ENCODE measurements around the gene ZXDB.

Gene ZXDB

GRCh38 chrX:57647020-57647419 is 55.2 kb downstream of the ZXDB start:
- Histone ChIP-seq H3K9ac (ENCODE audit: low read depth, low read length, poor library complexity, severe bottlenecking) (no peak overlapping the region), H4K20me1 (ENCODE audit: insufficient read depth, low read length, poor library complexity, severe bottlenecking) (no peaks in the 10 kb centered on the region), H3K27me3 (ENCODE audit: insufficient read depth, low read length, poor library complexity, severe bottlenecking) (no peaks in the 10 kb centered on the region), H3K79me2 (ENCODE audit: insufficient read depth, low read length) (no peaks in the 10 kb centered on the region), H3K9me3 (ENCODE audit: insufficient read depth, low read depth, low read length) (no peaks in the 10 kb centered on the region), H3K36me3 (ENCODE audit: insufficient read depth, low read length) (no peaks in the 10 kb centered on the region), H3F3A (ENCODE audit: low read depth) (no peaks in the 10 kb centered on the region), H3K4me1 (ENCODE audit: insufficient read depth, low read length, poor library complexity, severe bottlenecking) (no peaks in the 10 kb centered on the region), H3K9me2 (replicated peaks; ENCODE audit: low read depth, low read length) (no peaks in the 10 kb centered on the region), H3K4me3 (ENCODE audit: low read length, poor library complexity, severe bottlenecking) (no peak overlapping the region), H2AFZ (ENCODE audit: low read length) (no peak overlapping the region), H3K4me2 (ENCODE audit: low read depth, low read length, poor library complexity, severe bottlenecking) (no peak overlapping the region)
- no peak for TF ChIP-seq CTCF (conservative IDR thresholded peaks at IDR 0.05; ENCODE audit: low read length)
- no peak for TF ChIP-seq EZH2phosphoT487 (IDR thresholded peaks at IDR 0.05; ENCODE audit: borderline replicate concordance)
